Neural crest cell (in vitro differentiated cells): Measurements from ENCODE around the gene RMDN3. TPM values are rescaled to one million over a fixed set of nuclear protein-coding genes. Genes with fewer than 3 reads are reported as not detected.
A peak's percentile ranks its signal among the peaks of the same experiment; 100 is the strongest.

ENCODE experiments used
- DNase-seq: peaks from one replicate; pipeline ENCODE4 v3.0.0; 2021; ENCODE audit warnings: low read depth, mixed read lengths, low spot score
- H3K27ac Mint-ChIP-seq: one replicate; pipeline ENCODE4 v1.8.0; 2021; ENCODE audit warnings: mild to moderate bottlenecking, mixed read lengths; ENCODE audit not compliant: unreplicated experiment
- H3K27me3 Mint-ChIP-seq: 2 replicates; pipeline ENCODE4 v1.8.0; 2021; ENCODE audit warnings: low read depth, mild to moderate bottlenecking, mixed read lengths
- H3K36me3 Mint-ChIP-seq: 2 replicates; pipeline ENCODE4 v1.8.0; 2021; ENCODE audit warnings: low read depth, mild to moderate bottlenecking, mixed read lengths
- H3K4me1 Mint-ChIP-seq: 2 replicates; pipeline ENCODE4 v1.8.0; 2021; ENCODE audit warnings: mixed read lengths
- H3K4me3 Mint-ChIP-seq: one replicate; pipeline ENCODE4 v1.8.0; 2021; ENCODE audit warnings: mild to moderate bottlenecking, mixed read lengths
- H3K9me3 Mint-ChIP-seq: 2 replicates; pipeline ENCODE4 v1.8.0; 2021; ENCODE audit warnings: mixed read lengths
- CTCF ChIP-seq: fragments of 200-600 bp; sonication (generic); conservative IDR thresholded peaks from 2 replicates; pipeline ENCODE4 v1.5.0; 2021; ENCODE audit warnings: antibody characterized with exemption, mild to moderate bottlenecking
- total RNA-seq: library from RNA; stranded (reverse); gene quantifications from 2 replicates; pipeline ENCODE4 v1.2.1, GENCODE V29; 2021

The RMDN3 gene
- total RNA-seq, 1 donor from 2014 or later: 32.2 TPM

DNA sequence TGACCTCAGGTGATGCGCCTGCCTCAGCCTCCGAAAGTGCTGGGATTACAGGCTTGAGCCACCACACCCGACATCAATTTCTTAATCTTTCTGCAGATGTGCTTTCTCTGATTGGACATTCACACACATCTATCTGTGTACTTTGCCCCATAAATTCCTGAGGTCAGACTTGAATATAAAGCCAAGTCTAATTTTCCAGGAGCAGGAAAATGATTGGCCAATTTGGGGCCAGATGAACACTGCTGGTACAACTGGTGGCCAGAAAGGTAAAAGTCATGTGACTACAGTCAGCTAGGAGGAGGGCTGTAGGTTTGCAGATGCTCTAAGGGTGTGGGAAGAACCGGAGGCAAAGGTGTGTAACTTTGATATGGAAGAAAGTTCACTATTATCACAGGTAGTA lies 63.3 kb downstream of the RMDN3 start:
- H3K36me3 Mint-ChIP-seq: no peaks in the 10 kb centered on the region
- no peak overlapping the region for H3K27ac Mint-ChIP-seq
- no peak for TF ChIP-seq CTCF
- H3K4me3 Mint-ChIP-seq: peak overlapping the region; percentile 75
- DNase-seq: no peak
- H3K9me3 Mint-ChIP-seq: no peaks in the 10 kb centered on the region
- H3K4me1 Mint-ChIP-seq: peaks cover 25% of the 10 kb centered on the region
- H3K27me3 Mint-ChIP-seq: no peaks in the 10 kb centered on the region

DNA sequence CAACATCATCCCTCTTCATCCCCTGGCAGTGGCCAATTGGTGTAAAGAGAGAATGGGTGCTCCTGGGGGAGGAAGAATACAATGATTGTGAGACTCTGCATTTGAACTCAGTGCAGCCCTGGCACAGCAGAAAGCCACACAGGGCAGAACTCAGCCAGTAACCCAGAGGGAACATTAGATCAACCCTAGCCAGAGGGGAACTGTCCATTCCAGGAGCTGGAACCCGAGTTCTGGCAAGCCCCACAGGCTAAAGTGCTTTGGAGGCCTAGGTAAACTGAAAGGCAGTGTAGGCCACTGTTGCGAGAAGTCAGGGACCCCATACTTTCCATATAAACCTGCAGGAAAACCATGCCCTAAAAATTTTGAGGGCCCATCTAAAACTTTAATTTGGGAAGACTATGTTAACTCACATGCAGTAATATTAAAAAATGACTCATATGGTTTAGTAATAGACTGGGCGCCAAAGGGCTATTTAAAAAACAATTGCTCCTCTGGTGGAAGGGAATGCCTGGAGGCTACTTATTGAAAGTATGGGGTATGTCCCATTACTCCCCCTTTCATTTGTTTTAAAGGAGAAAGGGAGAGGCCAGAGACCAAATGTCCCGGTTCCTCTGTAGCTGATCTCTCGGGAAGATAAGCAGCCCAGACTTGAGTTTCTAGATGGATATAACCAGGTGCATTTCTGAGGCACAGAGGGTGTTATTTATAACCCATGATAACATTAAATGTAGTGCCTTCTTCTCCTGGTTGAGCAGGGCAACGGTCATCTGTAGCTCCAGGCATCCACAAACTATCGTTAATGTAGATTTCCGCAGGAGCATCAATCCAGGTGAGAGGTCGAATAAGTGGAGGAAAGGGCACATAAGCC lies 65.9 kb downstream of the RMDN3 start:
- Mint-ChIP-seq H3K27ac (no peak overlapping the region), H3K36me3 (peaks cover 8% of the 10 kb centered on the region), H3K9me3 (no peaks in the 10 kb centered on the region), H3K4me3 (no peak overlapping the region), H3K4me1 (peaks cover 11% of the 10 kb centered on the region), H3K27me3 (no peaks in the 10 kb centered on the region)
- DNase-seq: no peak
- TF ChIP-seq CTCF: no peak

Other genes starting within 250 kb of the RMDN3 start
- 19.2 and 19.9 TPM in 2 replicates for gene CCDC32, start 190.2 kb downstream of the RMDN3 start, total RNA-seq
- 16.0 and 16.9 TPM in 2 replicates for gene RPUSD2, start 186.0 kb downstream of the RMDN3 start, total RNA-seq
- 33.4 and 35.3 TPM in 2 replicates for gene KNL1, start 161.0 kb downstream of the RMDN3 start, total RNA-seq
- 28.9 and 29.2 TPM in 2 replicates for gene RAD51, start 60.1 kb downstream of the RMDN3 start, total RNA-seq
- 9.1 and 9.9 TPM in 2 replicates for gene GCHFR, start 8.8 kb upstream of the RMDN3 start, total RNA-seq
- gene C15orf62, start 14.7 kb upstream of the RMDN3 start, total RNA-seq: 0.44 and 0.61 TPM in 2 replicates
- 24.2 and 25.5 TPM in 2 replicates for gene ZFYVE19, start 51.8 kb upstream of the RMDN3 start, total RNA-seq
- gene DNAJC17, start 52.2 kb upstream of the RMDN3 start, total RNA-seq: 39.3 and 44.5 TPM in 2 replicates
- not detected in 2 replicates for gene PPP1R14D, start 73.5 kb upstream of the RMDN3 start, total RNA-seq
- 1.0 and 1.3 TPM in 2 replicates for gene SPINT1, start 88.8 kb upstream of the RMDN3 start, total RNA-seq
- gene RHOV, start 119.0 kb upstream of the RMDN3 start, total RNA-seq: 0.80 and 1.0 TPM in 2 replicates
- gene VPS18, start 139.2 kb upstream of the RMDN3 start, total RNA-seq: 26.9 and 28.2 TPM in 2 replicates
- gene DLL4, start 174.1 kb upstream of the RMDN3 start, total RNA-seq: 1.7 and 2.0 TPM in 2 replicates
- gene CHAC1, start 198.2 kb upstream of the RMDN3 start, total RNA-seq: 6.7 and 6.8 TPM in 2 replicates